Esophagus squamous epithelium (tissue), 4 donors: ENCODE data around the gene DSE.

ENCODE experiments used
- POLR2A ChIP-seq, 4 donors: fragments of 450-650 bp; IDR thresholded peaks; one replicate each; pipeline ENCODE4 v1.6.1; 2017; ENCODE audit warnings: antibody characterized with exemption in 4 of 4, mild to moderate bottlenecking in 4 of 4, moderate library complexity in 3 of 4
- TF ChIP-seq, protein P1 (sequence below), 6 experiments: fragments of 450-650 bp in 4 of 6; fragments of 200-600 bp in 2 of 6; sonication (generic) in 2 of 6; IDR thresholded peaks; one replicate each; pipeline ENCODE4 v1.5.1; 2016 to 2019; ENCODE audit warnings: antibody characterized with exemption in 6 of 6, mild to moderate bottlenecking in 4 of 6, moderate library complexity in 4 of 6

DNA sequence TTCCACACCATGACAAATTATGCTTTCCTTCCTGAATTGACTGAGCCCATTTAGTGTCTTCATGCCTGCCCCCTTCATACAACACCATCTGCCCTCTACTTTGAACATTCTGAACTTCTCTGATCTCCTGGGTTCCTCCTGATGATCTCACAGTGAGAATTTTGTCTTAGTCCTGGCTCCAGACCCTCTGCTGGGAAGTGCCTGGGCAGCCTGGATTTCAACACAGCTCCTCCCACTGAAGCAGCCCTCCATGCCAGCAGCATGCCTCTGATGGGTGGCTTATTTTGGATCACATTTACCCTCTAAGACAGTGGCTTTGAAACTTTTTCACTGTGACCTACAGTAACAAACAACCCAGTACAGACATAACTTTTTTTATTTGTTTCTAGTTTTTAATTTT lies 41.5 kb downstream of the DSE start:
- TF ChIP-seq, protein P1, sequence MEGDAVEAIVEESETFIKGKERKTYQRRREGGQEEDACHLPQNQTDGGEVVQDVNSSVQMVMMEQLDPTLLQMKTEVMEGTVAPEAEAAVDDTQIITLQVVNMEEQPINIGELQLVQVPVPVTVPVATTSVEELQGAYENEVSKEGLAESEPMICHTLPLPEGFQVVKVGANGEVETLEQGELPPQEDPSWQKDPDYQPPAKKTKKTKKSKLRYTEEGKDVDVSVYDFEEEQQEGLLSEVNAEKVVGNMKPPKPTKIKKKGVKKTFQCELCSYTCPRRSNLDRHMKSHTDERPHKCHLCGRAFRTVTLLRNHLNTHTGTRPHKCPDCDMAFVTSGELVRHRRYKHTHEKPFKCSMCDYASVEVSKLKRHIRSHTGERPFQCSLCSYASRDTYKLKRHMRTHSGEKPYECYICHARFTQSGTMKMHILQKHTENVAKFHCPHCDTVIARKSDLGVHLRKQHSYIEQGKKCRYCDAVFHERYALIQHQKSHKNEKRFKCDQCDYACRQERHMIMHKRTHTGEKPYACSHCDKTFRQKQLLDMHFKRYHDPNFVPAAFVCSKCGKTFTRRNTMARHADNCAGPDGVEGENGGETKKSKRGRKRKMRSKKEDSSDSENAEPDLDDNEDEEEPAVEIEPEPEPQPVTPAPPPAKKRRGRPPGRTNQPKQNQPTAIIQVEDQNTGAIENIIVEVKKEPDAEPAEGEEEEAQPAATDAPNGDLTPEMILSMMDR (IDR thresholded peaks at IDR 0.05): no peak
- no peak for TF ChIP-seq POLR2A (IDR thresholded peaks at IDR 0.05)
